ES-I3 (cell line): ENCODE results near the gene OR13C5.
"Not testable (repeated sequence)": the region's sequence is repeated elsewhere in the genome, so short reads cannot be mapped to it uniquely, and the experiment has no call there.

Source experiments
- H3K36me3 ChIP-seq: 2 replicates; pipeline ENCODE4 v1.6.1; 2013; ENCODE audit warnings: mild to moderate bottlenecking, low read length, control low read depth, moderate library complexity; ENCODE audit not compliant: insufficient read depth
- H3K4me1 ChIP-seq: 2 replicates; pipeline ENCODE4 v1.6.1; 2013; ENCODE audit warnings: mild to moderate bottlenecking, control low read depth, low read length; ENCODE audit not compliant: insufficient read depth
- H3K9ac ChIP-seq: 2 replicates; pipeline ENCODE4 v1.6.1; 2013; ENCODE audit warnings: low read depth, mild to moderate bottlenecking, low read length, moderate library complexity
- H3K9me3 ChIP-seq: 2 replicates; pipeline ENCODE4 v1.6.1; 2013; ENCODE audit warnings: mild to moderate bottlenecking, low read length, moderate library complexity; ENCODE audit not compliant: control insufficient read depth, insufficient read depth

The OR13C5 gene

DNA sequence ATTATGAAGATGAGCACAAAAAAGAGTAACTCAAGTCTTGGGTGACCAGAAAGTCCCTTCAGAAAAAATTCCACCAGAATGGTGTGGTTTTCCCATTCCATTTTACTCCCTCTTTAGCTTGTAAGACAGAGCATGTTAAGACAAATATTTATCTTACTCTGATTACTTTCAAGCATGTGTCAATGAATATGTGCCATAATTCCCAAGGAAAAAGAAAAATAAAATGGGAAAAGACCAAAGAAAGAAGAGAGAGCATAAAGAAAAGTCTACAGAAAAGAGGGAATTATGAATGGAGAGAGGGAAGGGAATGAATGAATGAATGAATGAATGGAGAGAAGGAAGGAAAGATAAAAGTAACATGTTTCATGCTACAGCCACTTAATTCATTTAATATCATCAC lies at the start of gene OR13C5:
Gene OR13C5, minus strand, starts transcription at position 101 of the 400 bp plus-strand sequence. Its CDS starts 0 bp downstream, at position 101.
- not testable (repeated sequence) for H3K36me3 ChIP-seq, H3K9me3 ChIP-seq, H3K9ac ChIP-seq, H3K4me1 ChIP-seq

DNA sequence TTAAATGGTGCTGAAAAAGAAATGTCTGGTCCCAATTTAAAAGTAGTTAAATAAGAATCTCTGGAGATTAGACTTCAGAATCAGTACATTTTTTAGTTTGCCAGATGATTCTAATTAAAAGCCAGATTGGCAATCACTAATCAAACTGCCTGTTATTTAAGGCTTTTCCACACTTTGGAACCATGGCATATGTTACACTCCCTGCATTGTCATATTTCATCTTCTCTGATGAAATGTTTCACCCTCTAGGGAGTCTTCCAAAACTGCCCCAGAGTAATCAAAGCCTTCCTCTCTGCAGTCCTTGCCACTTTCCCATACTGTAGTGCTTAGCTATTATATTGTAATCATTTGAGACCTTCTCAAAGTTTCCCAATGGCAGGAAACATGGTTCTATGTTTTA lies 36.2 kb upstream of the OR13C5 start:
- Histone ChIP-seq H3K9ac (no peak overlapping the region), H3K9me3 (no peaks in the 10 kb centered on the region; the same call in 1 of the 2 replicates), H3K4me1 (no peaks in the 10 kb centered on the region), H3K36me3 (no peaks in the 10 kb centered on the region)

DNA sequence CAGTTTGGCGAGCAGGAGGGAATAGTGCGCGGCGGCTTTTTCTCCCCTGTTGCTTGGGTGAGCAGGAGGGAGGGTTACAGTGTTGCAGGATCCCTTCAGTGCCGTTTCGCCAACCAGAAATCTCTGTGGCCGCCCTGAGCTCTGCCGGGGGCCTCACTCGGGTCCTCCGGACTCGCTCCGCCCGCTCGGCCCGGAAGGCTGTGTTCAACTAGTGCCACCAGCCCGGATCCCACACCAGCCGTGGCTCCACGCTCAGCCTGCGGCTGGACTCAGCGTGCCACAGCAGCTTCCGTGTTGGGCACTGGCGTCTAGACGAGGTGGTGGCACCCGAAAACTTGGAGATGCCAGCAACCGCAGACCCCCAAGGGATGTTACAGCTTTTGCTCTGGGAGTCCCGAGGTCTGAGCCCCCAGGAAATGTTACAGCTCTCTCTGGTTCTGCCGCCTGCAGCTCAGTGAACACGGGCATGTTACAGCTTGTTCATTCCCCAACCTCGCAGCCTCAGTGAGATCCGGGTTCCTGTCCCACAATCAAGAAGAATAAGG lies 34.8 kb upstream of the OR13C5 start:
- H3K36me3 ChIP-seq, result no peaks in the 10 kb centered on the region
- no peaks in the 10 kb centered on the region for H3K4me1 ChIP-seq
- no peaks in the 10 kb centered on the region for H3K9me3 ChIP-seq
- H3K9ac ChIP-seq, result no peak overlapping the region

DNA sequence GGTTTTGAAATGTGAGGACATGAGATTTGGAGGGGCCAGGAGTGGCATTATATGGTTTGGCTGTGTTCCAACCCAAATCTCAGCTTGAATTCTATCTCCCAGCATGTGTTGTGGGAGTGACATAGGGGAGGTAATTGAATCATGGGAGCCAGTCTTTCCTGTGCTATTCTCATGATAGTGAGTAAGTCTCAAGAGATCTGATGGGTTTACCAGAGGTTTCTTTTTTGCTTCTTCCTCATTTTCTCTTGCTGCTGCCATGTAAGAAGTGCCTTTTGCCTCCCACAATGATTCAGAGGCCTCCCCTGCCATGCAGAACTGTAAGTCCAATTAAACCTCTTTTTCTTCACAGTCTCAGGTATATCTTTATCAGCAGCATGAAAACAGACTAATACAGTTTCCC lies 26.8 kb upstream of the OR13C5 start:
- H3K36me3 ChIP-seq, H3K9ac ChIP-seq, H3K4me1 ChIP-seq, H3K9me3 ChIP-seq: not testable (repeated sequence)

- Histone ChIP-seq H3K9ac (no peak within 1 kb of the TSS), H3K36me3 (no peaks in the 10 kb centered on the region), H3K9me3 (no peaks in the 10 kb centered on the region), H3K4me1 (no peaks in the 10 kb centered on the region)
These were observed 18.9 kb upstream of the OR13C5 start, which contains the start of gene OR13C9 for GRCh38 chr9:104618104-104618503. TSS of gene OR13C9 (minus strand) at chr9:104618204. CDS start at chr9:104618204, 0 bp downstream.

DNA sequence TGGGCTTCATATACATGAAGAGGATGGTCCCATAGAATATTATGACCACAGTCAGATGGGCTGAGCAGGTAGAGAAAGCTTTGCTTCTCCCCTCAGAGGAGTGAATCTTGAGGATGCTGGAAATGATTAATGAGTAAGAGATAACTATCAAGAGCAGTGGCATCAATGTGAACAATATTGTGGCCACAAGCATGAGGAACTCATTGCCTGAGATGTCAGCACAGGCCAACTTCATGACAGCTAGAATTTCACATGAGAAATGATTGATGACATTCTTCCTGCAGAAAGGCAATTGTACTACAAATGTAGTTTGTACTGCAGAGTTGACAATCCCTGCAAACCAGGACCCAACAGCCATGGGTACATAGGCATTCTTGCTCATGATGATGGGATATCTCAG lies 18.2 kb upstream of the OR13C5 start:
- Histone ChIP-seq H3K9ac (no peak overlapping the region), H3K9me3 (no peaks in the 10 kb centered on the region), H3K4me1 (no peaks in the 10 kb centered on the region), H3K36me3 (no peaks in the 10 kb centered on the region)

DNA sequence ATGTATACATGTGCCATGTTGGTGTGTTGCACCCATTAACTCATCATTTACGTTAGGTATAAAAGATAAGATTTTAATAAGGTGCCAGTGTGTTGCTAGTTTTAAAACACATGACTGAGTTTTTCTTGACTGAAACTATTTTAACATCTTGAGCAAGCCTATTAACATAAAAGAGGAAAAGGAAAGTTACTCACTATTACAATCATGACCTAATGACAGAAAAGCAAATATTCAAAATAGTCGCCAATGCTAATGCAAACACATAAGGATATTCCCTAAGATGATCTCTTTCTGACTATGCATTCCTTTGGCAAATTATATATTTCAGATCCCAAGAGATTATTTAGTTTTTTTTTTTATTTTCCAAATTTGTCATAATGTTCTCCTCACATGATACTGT lies 12.0 kb upstream of the OR13C5 start:
- no peaks in the 10 kb centered on the region for H3K36me3 ChIP-seq
- no peaks in the 10 kb centered on the region for H3K4me1 ChIP-seq
- no peak overlapping the region for H3K9ac ChIP-seq
- H3K9me3 ChIP-seq, result no peaks in the 10 kb centered on the region

GRCh38 chr9:104608336-104608735 lies 9.1 kb upstream of the OR13C5 start:
- Histone ChIP-seq H3K36me3 (no peaks in the 10 kb centered on the region), H3K4me1 (no peaks in the 10 kb centered on the region), H3K9ac (no peak overlapping the region), H3K9me3 (no peaks in the 10 kb centered on the region)

GRCh38 chr9:104606152-104606551 lies 6.9 kb upstream of the OR13C5 start:
- H3K9ac ChIP-seq, result no peak overlapping the region
- H3K4me1 ChIP-seq, result no peaks in the 10 kb centered on the region
- H3K9me3 ChIP-seq, result no peaks in the 10 kb centered on the region
- no peaks in the 10 kb centered on the region for H3K36me3 ChIP-seq

DNA sequence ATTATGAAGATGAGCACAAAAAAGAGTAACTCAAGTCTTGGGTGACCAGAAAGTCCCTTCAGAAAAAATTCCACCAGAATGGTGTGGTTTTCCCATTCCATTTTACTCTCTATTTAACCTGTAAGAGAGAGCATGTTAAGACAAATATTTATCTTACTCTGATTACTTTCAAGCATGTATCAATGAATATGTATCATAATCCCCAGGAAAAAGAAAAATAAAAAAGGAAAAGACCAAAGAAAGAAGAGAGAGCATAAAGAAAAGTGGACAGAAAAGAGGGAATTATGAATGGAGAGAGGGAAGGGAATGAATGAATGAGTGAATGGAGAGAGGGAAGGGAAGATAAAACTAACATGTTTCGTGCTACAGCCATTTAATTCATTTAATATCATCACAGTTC lies 6.3 kb upstream of the OR13C5 start, which contains the start of gene OR13C2:
Gene OR13C2, minus strand, starts transcription at position 101 of the 400 bp plus-strand sequence. Its CDS starts 0 bp downstream, at position 101.
- H3K9ac ChIP-seq, H3K36me3 ChIP-seq, H3K4me1 ChIP-seq, H3K9me3 ChIP-seq: not testable (repeated sequence)

DNA sequence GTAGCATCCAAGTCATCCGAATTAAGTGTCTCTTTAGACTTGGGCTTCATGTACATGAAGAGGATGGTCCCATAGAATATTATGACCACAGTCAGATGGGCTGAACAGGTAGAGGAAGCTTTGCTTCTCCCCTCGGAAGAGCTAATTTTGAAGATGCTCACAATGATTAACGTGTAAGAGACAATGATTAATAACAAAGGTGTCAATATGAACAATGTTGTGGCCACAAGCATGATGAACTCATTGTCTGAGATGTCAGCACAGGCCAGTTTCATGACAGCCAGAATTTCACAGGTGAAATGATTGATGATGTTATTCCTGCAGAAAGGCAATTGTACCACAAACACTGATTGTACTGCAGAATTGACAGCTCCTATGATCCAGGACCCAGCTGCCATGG lies 5.6 kb upstream of the OR13C5 start:
- H3K9me3 ChIP-seq, result no peaks in the 10 kb centered on the region
- H3K9ac ChIP-seq, result no peak overlapping the region
- no peaks in the 10 kb centered on the region for H3K36me3 ChIP-seq

GRCh38 chr9:104598749-104599148 lies 464 bp downstream of the OR13C5 start:
- not testable (repeated sequence) for H3K36me3 ChIP-seq, H3K9me3 ChIP-seq, H3K4me1 ChIP-seq, H3K9ac ChIP-seq

More for the DNA sequence above, 5.6 kb upstream of the OR13C5 start:
- H3K4me1 ChIP-seq, result no peaks in the 10 kb centered on the region

DNA sequence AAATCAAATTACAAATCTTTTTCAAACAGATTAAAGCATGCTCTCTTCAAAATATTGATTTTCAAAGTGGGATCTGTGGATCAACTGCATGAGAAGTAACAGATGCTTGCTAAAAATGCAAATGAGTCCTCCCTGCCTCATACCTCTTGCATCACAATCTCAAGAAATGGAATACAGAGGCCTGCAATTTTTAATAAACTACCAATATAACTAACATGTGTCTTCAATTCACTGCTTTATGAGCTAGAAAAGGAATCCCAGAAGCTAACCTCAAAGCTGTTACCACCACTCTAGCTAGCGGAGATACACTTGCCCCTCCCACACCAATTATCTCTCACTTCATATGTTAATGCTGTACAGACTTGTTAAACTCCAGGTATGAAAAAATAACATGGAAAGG lies 9.6 kb downstream of the OR13C5 start:
- Histone ChIP-seq H3K9ac (no peak overlapping the region), H3K4me1 (no peaks in the 10 kb centered on the region), H3K9me3 (no peaks in the 10 kb centered on the region), H3K36me3 (no peaks in the 10 kb centered on the region)

DNA sequence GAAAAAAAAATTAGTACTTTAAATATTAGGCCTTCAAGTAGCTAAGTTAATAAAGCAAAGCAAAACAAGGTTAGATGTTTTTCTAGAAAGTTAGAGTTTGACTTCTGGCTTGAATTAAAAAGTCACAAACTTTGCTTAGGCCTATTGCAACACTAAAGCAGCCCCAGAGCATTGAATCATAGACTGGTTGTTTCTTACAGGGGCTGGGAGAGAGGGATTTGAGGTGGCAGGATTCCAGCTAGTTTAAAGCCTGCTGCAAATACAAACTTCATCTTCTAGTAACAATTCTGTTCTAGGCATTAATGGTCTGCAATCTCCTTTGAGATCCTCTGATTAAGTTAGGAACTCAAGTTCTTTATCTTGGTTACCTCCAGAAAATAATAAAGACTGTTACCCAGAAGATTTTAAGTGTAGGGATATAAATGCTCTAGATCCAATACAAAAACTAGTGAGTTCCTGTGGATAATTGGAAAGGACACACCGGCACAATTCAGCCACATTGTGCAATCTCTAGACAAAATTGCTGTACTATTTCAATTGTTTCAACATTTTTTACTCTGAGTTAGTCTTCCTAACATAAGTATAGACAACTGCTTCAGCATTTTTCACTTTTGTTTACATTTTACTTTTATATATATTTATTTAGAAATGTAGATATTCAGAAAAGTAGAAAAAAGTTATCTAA lies 12.6 kb downstream of the OR13C5 start:
- H3K4me1 ChIP-seq, result no peaks in the 10 kb centered on the region
- H3K36me3 ChIP-seq, result no peaks in the 10 kb centered on the region
- no peaks in the 10 kb centered on the region for H3K9me3 ChIP-seq
- H3K9ac ChIP-seq, result no peak overlapping the region

GRCh38 chr9:104580562-104580961 lies 18.7 kb downstream of the OR13C5 start:
- Histone ChIP-seq H3K36me3 (no peaks in the 10 kb centered on the region), H3K9me3 (no peaks in the 10 kb centered on the region), H3K4me1 (no peaks in the 10 kb centered on the region), H3K9ac (no peak overlapping the region)
